Activated CD4-positive, alpha-beta T cell treated with anti-CD3 and anti-CD28 coated beads, Interleukin-2, amount 50 U/mL, for 4 hours (primary cell): ENCODE data around the gene EPHB1.

Experiments
- DNase-seq, 2 experiments: peaks; one replicate each; pipeline ENCODE4 v3.0.0-alpha.2; 2020

Gene EPHB1

DNA sequence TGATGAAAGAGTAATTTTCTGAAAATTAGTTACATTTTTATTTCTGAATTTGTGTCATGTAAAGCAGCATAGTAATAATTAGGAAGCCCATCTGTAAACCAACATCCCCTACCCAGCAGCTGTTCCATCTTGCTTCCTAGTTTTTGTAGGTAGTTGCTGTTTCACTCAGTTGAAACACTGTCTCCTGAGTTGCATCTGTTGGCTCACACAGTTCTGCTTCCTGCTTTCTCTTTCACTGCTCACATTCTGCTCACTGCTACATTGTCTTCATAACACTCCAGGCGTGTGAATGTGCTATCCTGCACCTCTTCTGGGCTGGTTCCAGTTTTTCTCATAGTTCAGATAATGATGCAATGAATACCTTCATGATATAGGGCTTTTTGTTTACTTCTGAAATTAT, 123.4 kb downstream of the EPHB1 start:
- DNase-seq = no peak

DNA sequence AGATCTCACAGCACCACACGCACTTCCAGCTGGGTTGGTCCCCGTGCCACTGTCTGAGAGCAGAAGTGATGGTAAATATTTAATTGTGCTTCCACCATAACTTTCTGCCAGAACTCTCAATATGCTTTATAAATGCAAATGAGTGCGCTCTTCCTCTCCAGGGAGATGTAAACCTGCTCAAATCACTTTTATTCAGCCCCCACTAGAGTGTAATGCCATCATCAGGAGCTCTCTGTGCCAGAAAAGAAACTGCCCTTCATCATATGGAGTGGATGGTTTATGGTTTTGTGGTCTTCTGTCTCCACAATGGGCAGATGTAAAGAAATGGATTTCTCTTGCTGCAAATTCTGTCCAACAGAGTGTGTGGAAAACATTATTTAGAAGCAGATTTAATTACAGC, 127.0 kb downstream of the EPHB1 start:
- no peak for DNase-seq

DNA sequence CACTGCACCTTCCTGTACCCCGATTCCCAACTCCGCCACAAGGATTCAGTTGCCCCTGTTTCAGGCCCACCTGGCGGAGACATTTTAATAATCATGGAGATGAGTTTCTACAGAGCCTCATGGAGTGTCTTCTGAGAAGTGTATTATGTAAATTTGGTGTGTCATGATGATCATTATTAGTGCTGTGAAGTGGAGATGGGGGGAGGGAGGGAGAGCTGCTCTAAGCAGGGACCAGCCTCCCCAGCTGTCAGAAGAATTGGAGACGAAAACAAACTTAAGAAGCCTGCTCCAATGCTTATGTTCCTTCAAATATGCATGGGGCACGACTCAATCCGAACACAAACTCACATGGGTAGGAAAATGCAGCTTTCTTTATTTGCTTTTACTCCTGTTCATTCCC, 127.8 kb downstream of the EPHB1 start:
- no peak for DNase-seq

DNA sequence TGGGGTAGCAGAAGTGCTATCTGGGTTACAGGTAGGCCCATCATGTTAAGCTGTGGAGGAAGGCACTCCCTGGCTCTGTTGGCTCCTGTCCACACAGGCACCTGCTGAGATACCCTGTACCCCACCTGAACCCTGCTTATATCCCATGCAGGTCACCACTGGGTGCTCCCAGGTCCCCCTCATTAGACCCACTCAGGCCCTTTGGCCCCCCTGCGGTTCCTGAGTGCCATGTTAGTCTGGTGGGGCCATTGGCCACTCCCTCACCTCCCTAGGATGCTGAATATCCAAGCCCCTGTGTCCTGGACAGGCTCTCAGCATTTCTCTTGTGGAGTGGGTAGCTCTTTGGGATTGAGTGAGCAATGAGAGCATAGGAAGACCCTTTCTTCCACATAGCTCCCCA, 128.2 kb downstream of the EPHB1 start:
- DNase-seq = no peak

DNA sequence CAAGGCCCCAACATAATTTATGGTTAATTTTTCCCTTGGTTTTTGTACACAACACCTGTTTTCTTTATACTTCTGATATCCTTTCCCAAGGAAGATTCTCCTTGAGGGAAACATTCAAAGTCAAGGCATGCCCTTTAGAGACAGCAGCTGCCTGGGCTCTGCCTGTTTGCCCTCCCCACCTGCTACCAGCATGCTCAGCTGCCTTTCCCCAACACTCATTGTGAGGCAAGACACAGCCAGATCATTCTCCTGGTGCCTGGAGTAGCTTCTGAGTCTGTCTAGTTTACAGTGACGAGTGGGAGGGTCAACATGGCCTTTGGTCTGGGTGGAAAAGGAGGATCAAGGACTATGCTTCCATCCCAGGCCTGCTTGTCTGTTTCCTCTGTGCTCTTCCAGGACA, 132.5 kb downstream of the EPHB1 start:
- DNase-seq = no peak

DNA sequence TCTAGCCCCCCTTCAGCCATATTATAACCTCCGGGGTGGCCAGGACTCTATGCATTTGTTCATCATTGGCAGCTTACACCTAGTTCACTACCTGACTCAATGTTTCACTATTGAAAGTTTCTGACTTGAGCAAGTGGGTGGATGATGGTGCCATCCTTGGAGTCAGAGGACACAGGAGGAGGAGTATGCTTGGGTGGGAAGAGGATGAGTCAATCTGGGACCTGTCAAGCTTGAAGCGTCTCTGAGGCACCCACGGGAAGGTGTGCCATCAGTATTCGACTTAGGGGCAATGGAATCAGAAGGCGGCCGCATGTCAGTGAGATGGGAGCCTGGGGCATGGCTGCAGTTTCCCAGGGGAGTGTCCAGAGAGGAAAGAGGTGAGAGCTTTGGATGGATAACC, 133.3 kb downstream of the EPHB1 start:
- DNase-seq = no peak

DNA sequence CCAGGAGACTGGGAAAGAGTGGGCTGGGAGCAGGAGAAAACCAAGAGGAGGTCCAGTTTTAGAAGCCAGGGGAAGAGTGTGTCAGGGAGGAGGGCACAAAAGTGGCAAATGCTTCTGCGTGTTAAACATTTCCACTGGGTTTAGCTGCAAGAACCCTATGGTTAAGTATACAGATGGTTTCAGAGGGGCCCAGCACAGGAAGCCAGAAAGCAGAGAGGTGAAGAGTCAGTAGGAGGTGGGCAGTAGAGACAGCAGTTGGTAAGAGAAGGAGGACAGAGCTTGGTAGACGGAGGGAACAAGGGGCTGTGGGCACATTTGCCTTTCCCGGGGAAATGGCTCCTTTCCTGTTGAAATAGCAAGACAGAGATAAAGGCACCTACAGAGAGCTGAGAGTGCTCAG, 133.8 kb downstream of the EPHB1 start:
- DNase-seq = no peak

DNA sequence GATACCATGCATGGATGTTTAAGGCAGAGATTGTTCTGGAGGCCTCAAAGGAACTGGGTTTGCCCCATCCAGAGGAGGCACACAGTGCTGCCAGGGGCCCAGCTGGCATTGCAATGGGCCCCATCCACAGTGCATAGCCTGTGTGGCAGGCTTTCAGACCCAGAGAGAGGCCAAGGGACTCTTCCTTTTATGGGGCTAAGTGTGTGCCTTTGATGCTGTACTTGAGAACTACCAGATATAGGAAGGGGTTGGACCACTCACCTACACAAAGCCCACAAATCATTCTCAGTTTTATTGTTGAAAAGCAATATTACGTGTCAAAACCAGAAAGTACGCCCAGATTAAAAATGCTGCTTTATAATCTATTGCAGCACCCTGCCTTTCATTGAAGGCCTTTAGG, 134.9 kb downstream of the EPHB1 start:
- DNase-seq = no peak

DNA sequence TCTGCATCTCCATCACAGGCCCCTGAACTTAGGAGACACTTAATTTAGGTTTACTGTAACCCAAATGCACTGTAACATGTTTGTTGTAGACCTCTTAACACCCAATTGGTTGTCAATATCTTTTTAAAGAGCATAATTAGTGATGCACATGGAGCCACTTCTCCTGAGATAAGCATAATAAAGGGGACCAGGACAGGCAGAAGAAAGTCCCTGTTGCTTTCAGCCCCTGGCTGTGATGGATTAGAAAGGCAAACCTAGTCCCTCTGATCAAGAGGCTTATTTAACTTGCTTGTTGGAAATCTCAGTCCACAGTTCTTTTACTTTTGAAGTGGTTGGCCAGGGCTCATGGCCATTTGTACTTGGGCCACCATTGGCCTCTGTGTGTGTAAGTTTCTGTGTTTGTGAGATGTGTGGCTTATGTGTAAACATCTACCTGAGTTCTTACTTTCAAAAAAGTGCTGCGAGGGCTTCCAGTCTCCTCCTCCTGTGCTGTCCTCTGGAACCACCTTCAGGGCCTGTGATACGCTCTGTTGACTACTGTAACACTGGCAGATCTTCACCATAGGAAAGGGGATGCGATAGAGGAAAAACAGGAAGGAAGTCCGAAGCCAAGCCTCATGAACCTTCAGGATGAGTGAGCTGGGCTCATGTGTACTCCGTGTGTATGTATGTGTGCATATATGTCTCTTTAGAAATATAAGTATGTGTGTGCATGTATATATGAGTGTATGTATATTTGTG, 136.2 kb downstream of the EPHB1 start:
- no peak for DNase-seq

DNA sequence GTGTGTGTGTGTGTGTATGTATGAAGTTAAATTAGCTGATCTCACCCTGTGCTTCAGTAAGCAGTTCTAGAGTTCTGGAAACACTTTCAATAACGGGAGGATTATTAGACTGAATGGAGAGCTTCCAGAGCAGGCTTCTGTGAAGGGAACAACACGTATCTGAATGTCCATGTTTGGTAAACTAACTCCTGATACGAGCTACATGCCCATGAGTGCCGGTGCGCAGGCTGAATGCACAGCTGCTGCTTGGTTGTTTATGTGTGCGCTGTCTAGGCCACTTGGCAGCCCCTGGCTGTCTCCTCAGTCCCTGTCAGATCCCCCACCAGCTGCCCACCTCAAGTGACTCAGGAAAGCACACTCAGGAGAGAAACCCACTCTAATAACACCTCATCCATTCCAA, 137.0 kb downstream of the EPHB1 start:
- no peak for DNase-seq

DNA sequence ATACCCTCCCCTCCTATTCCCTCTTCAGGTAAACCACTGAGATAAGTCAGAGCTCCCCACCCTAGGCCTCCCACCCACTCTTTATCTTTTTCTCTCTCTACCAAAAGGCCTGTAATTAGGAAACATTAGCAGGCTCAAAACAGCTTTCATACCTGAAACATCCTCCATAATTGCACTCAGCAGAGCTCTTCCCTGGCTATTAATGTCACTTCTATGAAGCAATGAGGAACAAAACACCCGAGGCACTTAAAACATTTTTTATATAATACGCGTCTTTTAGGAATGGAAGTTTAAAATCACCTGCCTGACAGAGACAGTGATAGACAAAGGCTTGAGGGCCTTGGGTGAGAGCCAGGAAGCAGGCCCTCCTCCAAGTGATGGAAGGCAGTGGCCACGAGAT, 138.9 kb downstream of the EPHB1 start:
- DNase-seq = no peak

DNA sequence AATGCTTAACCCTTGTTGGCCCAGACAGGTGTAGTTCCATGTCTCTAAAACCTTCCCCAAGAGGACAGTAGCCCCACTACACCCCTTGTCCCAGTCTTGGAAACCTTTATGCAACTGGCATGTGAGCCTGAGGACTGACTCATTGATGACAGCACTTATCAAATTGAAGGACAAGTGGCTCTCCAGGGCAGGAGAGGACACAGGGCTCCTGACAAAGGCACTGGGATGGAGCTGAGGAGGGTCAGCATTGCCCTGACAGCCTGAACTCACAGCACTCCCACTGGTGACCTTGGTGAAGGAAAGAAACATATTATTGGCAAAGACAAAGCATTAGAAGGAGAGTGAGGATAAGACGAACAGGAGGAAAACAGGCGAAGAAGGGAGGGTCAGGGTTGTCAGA, 139.9 kb downstream of the EPHB1 start:
- no peak for DNase-seq

DNA sequence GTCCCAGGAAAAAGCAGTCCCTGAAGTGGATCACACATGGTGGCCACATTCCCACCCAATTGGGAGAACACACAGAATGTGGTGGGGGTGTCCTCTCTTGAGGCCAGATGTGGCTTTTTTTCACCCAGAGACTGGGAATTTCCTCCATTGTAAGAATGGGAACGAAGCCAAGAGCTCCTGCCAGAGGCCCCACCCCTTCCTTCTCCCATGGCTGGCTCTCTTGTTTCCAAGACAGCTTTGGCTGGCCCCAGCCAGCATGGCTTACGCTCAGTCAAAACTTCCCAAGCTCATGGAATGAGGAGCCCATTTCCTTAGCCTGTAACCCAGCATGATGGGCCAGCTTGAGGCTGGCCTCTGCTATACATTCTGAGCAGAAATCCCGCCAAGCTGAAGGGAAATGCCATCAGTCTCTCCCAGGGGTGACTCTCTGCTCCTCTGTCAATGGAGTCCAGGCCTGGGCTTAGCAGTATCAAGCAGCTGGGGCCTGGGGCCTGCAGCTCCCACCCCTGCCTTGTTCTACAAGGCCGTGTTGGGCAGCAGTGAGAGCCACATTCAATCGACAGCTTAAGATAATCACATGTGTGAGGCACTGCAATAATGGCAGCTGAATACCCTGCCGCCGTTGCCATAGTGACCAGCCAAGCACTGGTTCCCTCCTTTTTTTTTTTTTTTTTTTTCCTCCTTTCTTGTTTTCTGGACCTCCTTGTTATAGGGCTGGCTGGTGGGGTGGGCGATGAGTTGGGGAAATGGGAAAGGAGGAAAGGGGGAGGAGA, 142.4 kb downstream of the EPHB1 start:
- DNase-seq = no peak

DNA sequence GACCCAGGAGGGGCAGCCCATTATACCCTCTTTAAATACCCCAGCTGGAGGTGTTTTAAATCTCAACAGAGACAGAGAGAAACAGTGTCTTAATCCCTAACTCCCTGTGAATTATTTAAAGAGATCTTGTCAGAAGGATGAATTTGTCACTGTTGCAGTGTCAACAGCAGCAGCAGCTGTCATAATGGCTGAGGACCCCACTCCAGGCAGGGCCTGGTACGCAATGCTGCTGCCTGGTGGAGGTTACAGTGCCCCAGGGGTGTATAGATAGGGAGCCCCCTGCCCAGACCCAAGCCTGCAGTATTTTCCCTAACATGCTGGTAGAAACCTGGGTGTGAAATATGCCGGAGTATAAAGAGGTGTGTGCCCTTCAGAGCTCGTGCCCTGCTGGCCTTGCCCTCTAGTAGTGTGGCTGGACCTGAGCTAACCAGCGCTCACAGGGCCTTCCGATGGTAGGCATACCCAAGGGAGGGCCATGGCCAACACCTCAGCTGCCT, 143.0 kb downstream of the EPHB1 start:
- no peak for DNase-seq

DNA sequence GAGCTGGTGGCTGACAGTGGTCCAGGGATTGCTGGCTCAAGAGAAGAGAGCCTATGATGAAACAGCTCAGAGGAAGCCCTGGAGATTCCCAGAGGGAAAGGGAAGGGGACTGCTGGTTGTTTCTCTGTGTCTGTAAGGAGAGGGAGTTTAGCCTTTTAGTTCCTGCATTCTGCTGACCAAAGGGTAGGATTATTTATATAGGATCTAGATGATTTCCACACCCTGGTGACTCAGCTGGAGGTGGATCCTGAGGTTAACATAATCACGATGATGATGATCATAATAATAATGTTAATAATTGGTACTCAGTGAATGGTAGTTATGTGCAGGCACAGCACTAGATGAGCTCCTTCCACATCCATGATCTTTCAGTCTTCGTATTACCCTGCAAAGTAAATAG, 144.9 kb downstream of the EPHB1 start:
- DNase-seq = no peak

DNA sequence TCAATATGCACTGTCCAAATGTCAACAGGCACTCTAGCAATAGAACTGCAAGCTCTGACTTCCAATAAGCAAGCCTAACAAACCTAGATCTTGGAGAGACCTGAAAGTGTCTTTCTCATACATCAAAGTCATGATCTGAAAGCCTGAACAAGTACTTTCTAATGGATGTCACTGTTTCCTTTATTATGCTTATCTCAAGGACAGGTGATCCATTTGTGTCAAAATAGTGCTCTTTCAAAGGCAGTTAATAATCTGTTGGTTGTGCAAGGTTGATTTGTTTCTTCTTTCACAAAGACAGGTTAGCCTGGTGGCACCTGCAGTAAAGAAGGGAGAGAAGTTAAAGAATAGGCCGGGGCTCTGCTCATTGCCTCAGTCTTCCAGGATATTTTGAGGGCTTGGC, 146.8 kb downstream of the EPHB1 start:
- no peak for DNase-seq

DNA sequence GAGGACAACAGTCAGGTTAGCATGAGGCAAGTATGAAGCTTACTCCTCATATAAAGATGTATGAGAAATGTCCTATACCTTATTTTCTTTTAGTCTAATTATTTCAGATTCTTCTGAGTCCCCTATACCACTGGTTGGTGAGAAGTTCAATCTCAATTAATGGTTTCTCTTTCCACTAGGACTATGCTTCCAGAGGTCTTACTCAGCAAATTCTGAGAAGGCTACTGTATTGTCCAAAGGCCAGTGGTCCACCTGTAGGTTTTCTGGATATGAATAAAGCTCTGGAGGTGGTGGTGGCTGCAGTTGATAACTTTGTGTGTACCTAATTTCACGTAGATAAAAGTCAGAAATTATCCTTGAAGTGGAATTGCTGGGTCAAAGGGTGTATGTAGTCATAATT, 149.4 kb downstream of the EPHB1 start:
- no peak for DNase-seq

DNA sequence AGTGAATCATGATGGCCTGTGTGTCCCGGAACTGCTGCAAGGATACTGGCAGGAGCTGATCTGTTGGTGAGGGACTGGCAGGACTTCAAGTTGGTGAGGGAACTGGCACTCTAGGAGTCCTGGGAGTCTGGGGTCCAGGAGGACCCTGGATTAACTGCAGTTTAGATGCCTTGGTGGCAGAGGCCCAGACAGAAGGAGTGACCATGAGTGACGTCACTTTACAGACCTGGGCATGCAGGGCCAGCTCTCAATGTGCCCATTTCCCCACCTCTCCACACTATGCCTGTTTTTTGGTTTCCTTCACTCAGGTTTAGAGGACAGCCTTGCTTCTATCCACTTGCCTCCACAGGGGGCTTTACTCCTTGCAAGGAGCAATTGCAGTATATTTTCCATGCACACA, 154.1 kb downstream of the EPHB1 start:
- DNase-seq = no peak

DNA sequence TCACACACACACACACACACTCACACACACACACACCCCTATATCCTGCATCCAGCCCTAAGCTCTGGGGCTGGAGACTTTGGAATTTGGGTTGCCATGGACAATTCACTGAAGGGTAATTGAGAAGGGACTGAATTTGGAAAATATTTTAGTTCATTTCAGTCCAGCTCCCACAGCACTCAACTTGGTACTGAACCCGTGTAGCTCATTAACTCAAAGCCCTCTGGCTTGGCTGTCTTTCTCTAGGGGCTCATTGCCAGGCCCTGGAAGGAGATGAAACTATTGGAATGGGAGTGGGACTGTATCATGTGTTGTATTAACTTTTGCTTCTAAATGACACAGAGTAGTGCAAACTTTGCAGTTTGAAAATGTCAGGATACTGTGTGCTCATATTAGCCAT, 157.3 kb downstream of the EPHB1 start:
- no peak for DNase-seq

DNA sequence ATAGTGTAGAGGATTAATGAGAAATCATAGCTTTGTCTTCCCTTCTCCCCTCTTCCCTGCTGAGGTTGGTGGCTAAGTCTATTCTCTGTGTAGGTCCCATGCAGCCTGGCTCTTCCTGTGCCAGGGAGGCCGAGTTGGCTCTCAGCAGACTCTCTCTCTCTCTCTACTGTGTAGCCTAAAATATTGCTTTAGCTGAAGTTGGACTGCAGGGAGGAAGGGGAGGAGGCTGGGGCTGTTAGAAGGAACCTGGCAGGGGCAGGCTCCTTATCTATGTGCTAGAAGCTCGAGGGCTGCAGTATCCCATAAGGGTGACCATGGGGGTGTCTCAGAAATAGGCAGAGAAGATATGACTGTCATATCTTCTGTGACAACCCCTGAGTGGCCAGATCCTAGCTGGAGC, 160.8 kb downstream of the EPHB1 start:
- no peak for DNase-seq

DNA sequence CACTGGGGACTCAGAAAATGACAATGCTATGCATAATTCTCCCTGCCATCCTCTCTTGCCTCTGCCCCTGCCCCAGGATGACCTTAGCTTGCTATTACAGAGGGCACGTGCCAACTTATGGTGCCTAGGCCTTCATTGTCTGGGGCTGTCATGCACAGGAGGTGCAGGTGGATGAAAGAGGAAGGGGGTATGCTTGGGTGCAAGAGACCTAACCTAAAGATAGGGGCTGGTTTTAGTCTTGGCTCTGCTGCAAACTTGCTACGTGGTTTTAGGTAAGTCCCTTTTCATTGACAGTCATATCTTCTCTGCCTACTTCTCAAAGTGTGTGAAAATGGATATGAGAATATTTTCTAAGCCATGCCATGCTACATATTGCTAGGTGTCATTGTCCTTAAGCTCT, 161.3 kb downstream of the EPHB1 start:
- no peak for DNase-seq

DNA sequence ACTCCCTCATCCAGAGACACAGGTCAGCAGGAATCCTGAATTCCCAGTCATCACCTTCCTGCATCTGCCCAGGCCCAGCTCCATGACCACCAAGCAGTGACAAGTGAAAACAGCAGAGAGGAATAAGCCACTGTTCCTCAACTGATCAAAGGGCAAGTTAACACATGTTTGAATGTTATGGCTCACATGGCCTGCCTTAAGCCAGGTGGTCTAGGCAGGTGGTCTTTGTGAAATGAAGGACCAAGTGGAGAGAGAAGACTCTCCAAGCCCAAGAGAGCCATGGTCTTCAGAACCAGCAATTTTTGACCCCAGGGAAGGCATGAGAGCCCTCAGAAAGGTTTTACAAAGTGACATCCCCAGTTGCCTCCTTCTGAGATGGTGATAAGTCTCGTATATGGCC, 161.8 kb downstream of the EPHB1 start:
- DNase-seq = no peak

DNA sequence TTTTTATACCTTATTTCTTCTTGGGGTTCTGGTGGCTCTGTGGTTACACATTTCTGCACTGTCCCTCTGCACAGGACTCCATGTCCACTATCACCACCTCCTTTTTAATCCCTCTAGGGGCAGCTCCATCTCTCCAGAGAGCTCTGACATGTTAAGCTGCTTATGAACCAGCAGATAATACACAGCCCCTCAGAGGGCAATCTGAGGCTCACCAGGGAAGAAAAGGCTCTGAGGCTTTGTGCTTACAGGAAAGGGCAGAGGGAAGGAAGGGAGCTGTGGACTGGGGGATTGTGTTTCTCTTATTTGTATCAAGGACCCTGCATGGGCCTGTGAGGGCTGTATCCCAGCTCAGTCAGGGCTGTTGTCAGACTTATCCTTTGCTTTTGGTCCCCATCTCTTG, 164.5 kb downstream of the EPHB1 start:
- no peak for DNase-seq

DNA sequence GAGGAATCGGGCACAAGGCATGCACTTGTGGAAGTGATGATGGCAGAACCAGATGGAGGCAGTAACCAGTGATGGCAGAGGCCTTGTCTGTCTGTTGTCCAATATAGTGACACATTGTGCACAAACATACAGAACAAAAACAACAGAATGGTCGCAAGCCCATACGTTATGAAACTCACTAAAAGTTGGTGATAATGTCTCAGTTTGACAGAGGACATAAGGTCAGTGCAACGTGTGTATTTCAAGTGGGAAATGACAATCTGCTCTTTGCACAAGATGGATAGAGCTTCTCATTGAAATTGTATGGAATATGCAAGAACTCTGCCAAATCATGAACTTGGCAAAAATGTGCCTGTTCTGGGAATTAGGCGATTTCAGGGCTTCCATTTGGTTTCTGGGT, 169.2 kb downstream of the EPHB1 start:
- no peak for DNase-seq
